HepG2 (cell line): ENCODE data around the gene MFAP3L.

Experiments used
- GTF2F1 ChIP-seq: fragments of 150-350 bp; IDR thresholded peaks from 2 replicates; pipeline ENCODE4 v1.6.1; 2014; ENCODE audit warnings: low read length
- SMC3 ChIP-seq: IDR thresholded peaks from 2 replicates; pipeline ENCODE4 v1.6.1; 2011; ENCODE audit warnings: low read length, improper control_type of control experiment
- SNRNP70 ChIP-seq: fragments of 200-400 bp; formaldehyde crosslinking; IDR thresholded peaks from 2 replicates; pipeline ENCODE4 v1.6.1; 2017; ENCODE audit warnings: mild to moderate bottlenecking, low read depth, low read length, moderate library complexity
- SRF ChIP-seq: IDR thresholded peaks from 2 replicates; pipeline ENCODE4 v1.6.1; 2011; ENCODE audit warnings: mild to moderate bottlenecking, low read depth, low read length, moderate library complexity
- TCF7L2 ChIP-seq: IDR thresholded peaks from 2 replicates; pipeline ENCODE4 v1.6.1; 2011; ENCODE audit warnings: mild to moderate bottlenecking, low read depth, low read length, moderate library complexity
- ZNF331 ChIP-seq: sonication (generic); formaldehyde crosslinking; IDR thresholded peaks from 2 replicates; pipeline ENCODE4 v1.4.0; 2020; ENCODE audit warnings: missing genetic modification reagents
- ZNF550 ChIP-seq: sonication (generic); formaldehyde crosslinking; IDR thresholded peaks from 2 replicates; pipeline ENCODE4 v1.4.0; 2020; ENCODE audit warnings: mild to moderate bottlenecking, missing genetic modification reagents, borderline replicate concordance
- ZNF687 ChIP-seq: sonication (generic); formaldehyde crosslinking; IDR thresholded peaks from 2 replicates; pipeline ENCODE4 v1.5.1; 2020; ENCODE audit warnings: mild to moderate bottlenecking, missing genetic modification reagents, moderate library complexity

GRCh38 chr4:169941141-169941540 is 85.1 kb downstream of the MFAP3L start:
- no peak for TF ChIP-seq GTF2F1
- no peak for TF ChIP-seq TCF7L2
- TF ChIP-seq SRF: no peak
- no peak for TF ChIP-seq ZNF550 (CRISPR knock-in tag)
- no peak for TF ChIP-seq SMC3
- TF ChIP-seq ZNF687 (CRISPR knock-in tag): no peak
- no peak for TF ChIP-seq SNRNP70
- TF ChIP-seq ZNF331 (CRISPR knock-in tag): no peak
